Measurements from ENCODE around the gene SLC27A6. TPM values are rescaled to one million over a fixed set of nuclear protein-coding genes. Genes with fewer than 3 reads are reported as not detected.

SLC27A6 gene
- total and polyA plus RNA-seq, 2 experiments from 2014 or later = 2.0 to 4.8 TPM

- no peak for TF ChIP-seq ZNF462 (CRISPR knock-in tag; IDR thresholded peaks at IDR 0.05)
- TF ChIP-seq POLR2AphosphoS5 (IDR thresholded peaks at IDR 0.05; ENCODE audit: low read depth) = no peak
- no peak for TF ChIP-seq CTCF (conservative IDR thresholded peaks at IDR 0.05; ENCODE audit: low read depth in 2 of 2)
- no peak for TF ChIP-seq ZNF331 (CRISPR knock-in tag; IDR thresholded peaks at IDR 0.05; ENCODE audit: low read depth)
- TF ChIP-seq CREB1 (CRISPR knock-in tag; IDR thresholded peaks at IDR 0.05; ENCODE audit: low read depth) = no peak
These were observed 76.1 kb downstream of the SLC27A6 start (continued) for GRCh38 chr5:129041196-129041881.

- H3K4me1 ChIP-seq (ENCODE audit: insufficient read depth) = no peaks in the 10 kb centered on the region
- H2AFZ ChIP-seq = no peak overlapping the region
- H3K27ac ChIP-seq (ENCODE audit: low read depth) = no peak overlapping the region
- H3K9me3 Mint-ChIP-seq = peaks cover 8% of the 10 kb centered on the region; the same call in 2 of the 3 replicates
- no peak overlapping the region for H3K4me2 ChIP-seq
- TF ChIP-seq EZH2 (IDR thresholded peaks at IDR 0.05; ENCODE audit: low read depth, unreplicated experiment) (no peak), ZNF462 (CRISPR knock-in tag; IDR thresholded peaks at IDR 0.05) (no peak), CREB1 (CRISPR knock-in tag; IDR thresholded peaks at IDR 0.05; ENCODE audit: low read depth) (no peak)
- H3K27ac Mint-ChIP-seq = no peak overlapping the region
- no peak overlapping the region for H3K4me3 ChIP-seq
- no peaks in the 10 kb centered on the region for H3K36me3 ChIP-seq (ENCODE audit: insufficient read depth)
- peaks cover 3% of the 10 kb centered on the region; the same call in 1 of the 2 replicates for H3K9me2 ChIP-seq (ENCODE audit: insufficient read depth)
- H3K27me3 Mint-ChIP-seq (ENCODE audit: insufficient read depth, low read depth, poor library complexity) = peaks cover 2% of the 10 kb centered on the region
- no peaks in the 10 kb centered on the region for H3K4me1 Mint-ChIP-seq
- no peaks in the 10 kb centered on the region; the same call in 2 of the 3 replicates for H3K36me3 Mint-ChIP-seq (ENCODE audit: low read depth)
- H3K4me3 Mint-ChIP-seq = no peak overlapping the region
- H3K79me2 ChIP-seq (replicated peaks; ENCODE audit: insufficient read depth) = no peaks in the 10 kb centered on the region
- no peaks in the 10 kb centered on the region for H4K20me1 ChIP-seq (replicated peaks; ENCODE audit: insufficient read depth)
- DNase-seq (ENCODE audit: low spot score) (no peak), ATAC-seq (no peak)
- no peaks in the 10 kb centered on the region for H3F3A ChIP-seq (replicated peaks; ENCODE audit: low read depth)
- H3K27me3 ChIP-seq (ENCODE audit: insufficient read depth) = no peaks in the 10 kb centered on the region
These were observed 77.0 kb downstream of the SLC27A6 start for GRCh38 chr5:129042306-129042705.

All from GM23338 (cell line).